Left ventricle myocardium inferior (tissue), 1 donor: ENCODE measurements around the gene MACROD2. TPM values are rescaled to one million over a fixed set of nuclear protein-coding genes. Genes with fewer than 3 reads are reported as not detected.

Experiments used
- DNase-seq: peaks from one replicate; pipeline ENCODE4 v3.0.0-alpha.2; 2020
- H3K27ac ChIP-seq: fragments of 200-600 bp; replicated peaks from 2 replicates; pipeline ENCODE4 v1.8.0; 2021
- H3K27me3 ChIP-seq: fragments of 200-600 bp; 2 replicates; pipeline ENCODE4 v1.8.0; 2021; ENCODE audit warnings: low read depth
- H3K36me3 ChIP-seq: fragments of 200-600 bp; 2 replicates; pipeline ENCODE4 v1.8.0; 2021
- H3K4me1 ChIP-seq: fragments of 200-600 bp; 2 replicates; pipeline ENCODE4 v1.8.0; 2021
- H3K4me3 ChIP-seq: fragments of 200-600 bp; 2 replicates; pipeline ENCODE4 v1.8.0; 2021; ENCODE audit warnings: mild to moderate bottlenecking, moderate library complexity
- H3K9me3 ChIP-seq: fragments of 200-600 bp; replicated peaks from 2 replicates; pipeline ENCODE4 v1.8.0; 2021
- CTCF ChIP-seq: fragments of 200-600 bp; IDR thresholded peaks from 2 replicates; pipeline ENCODE4 v1.8.0; 2021; ENCODE audit warnings: antibody characterized with exemption, mild to moderate bottlenecking, borderline replicate concordance
- intact Hi-C: fragments of 100-400 bp; cut with micrococcal nuclease; formaldehyde crosslinking; loops from one replicate; pipeline ENCODE4 v1.11.0; 2022
- total RNA-seq: library from RNA; stranded (reverse); fragmentation: NEBNext Ultra II Directional; extraction: Animal tissue kit (Norgen Biotek cat#: 25700); gene quantifications from one replicate; pipeline ENCODE4 v1.2.1, GENCODE V29; 2021
- donor health status: DM: no; HTN: yes; CAD: no; lungs with severe emphysema.

Gene MACROD2
- total RNA-seq, 1 donor from 2014 or later = 3.6 TPM

GRCh38 chr20:16027686-16028085 is 2032.4 kb downstream of the MACROD2 start:
- H3K36me3 ChIP-seq = no peaks in the 10 kb centered on the region
- H3K9me3 ChIP-seq = no peaks in the 10 kb centered on the region
- H3K27ac ChIP-seq = no peak overlapping the region
- no peak for DNase-seq
- intact Hi-C loops = no loop called here
- peaks cover 14% of the 10 kb centered on the region for H3K27me3 ChIP-seq
- no peak overlapping the region for H3K4me3 ChIP-seq
- no peaks in the 10 kb centered on the region for H3K4me1 ChIP-seq
- TF ChIP-seq CTCF = no peak

- H3K4me3 ChIP-seq = no peak overlapping the region
- no peak overlapping the region for H3K27ac ChIP-seq
- no peaks in the 10 kb centered on the region for H3K36me3 ChIP-seq
- no peak for TF ChIP-seq CTCF
- no peaks in the 10 kb centered on the region for H3K9me3 ChIP-seq
- H3K27me3 ChIP-seq = peaks cover 9% of the 10 kb centered on the region
- H3K4me1 ChIP-seq = no peaks in the 10 kb centered on the region
- no peak for DNase-seq
- intact Hi-C loops = no loop called here
Observed at GRCh38 chr20:16028923-16029322, 2033.6 kb downstream of the MACROD2 start.

- H3K36me3 ChIP-seq = no peaks in the 10 kb centered on the region
- no peak overlapping the region for H3K4me3 ChIP-seq
- DNase-seq = no peak
- H3K27me3 ChIP-seq = peaks cover 9% of the 10 kb centered on the region
- no peaks in the 10 kb centered on the region for H3K9me3 ChIP-seq
- no peak for TF ChIP-seq CTCF
- intact Hi-C loops = no loop called here
- H3K4me1 ChIP-seq = no peaks in the 10 kb centered on the region
- H3K27ac ChIP-seq = no peak overlapping the region
Observed at GRCh38 chr20:16030253-16030652, 2034.9 kb downstream of the MACROD2 start.

GRCh38 chr20:16035576-16035975 is 2040.3 kb downstream of the MACROD2 start:
- intact Hi-C loops = no loop called here
- no peak for TF ChIP-seq CTCF
- Histone ChIP-seq H3K27ac (no peak overlapping the region), H3K9me3 (no peaks in the 10 kb centered on the region), H3K4me1 (no peaks in the 10 kb centered on the region), H3K27me3 (no peaks in the 10 kb centered on the region), H3K4me3 (no peak overlapping the region), H3K36me3 (no peaks in the 10 kb centered on the region)
- DNase-seq = no peak

GRCh38 chr20:16036331-16036730 is 2041.0 kb downstream of the MACROD2 start:
- intact Hi-C loops = no loop called here
- H3K27ac ChIP-seq = no peak overlapping the region
- no peaks in the 10 kb centered on the region for H3K9me3 ChIP-seq
- no peaks in the 10 kb centered on the region for H3K4me1 ChIP-seq
- no peaks in the 10 kb centered on the region for H3K27me3 ChIP-seq
- no peak for TF ChIP-seq CTCF
- no peak for DNase-seq
- H3K36me3 ChIP-seq = no peaks in the 10 kb centered on the region
- H3K4me3 ChIP-seq = no peak overlapping the region

- no peak for TF ChIP-seq CTCF
- Histone ChIP-seq H3K9me3 (no peaks in the 10 kb centered on the region), H3K36me3 (no peaks in the 10 kb centered on the region), H3K4me3 (no peak overlapping the region), H3K27me3 (no peaks in the 10 kb centered on the region), H3K27ac (no peak overlapping the region), H3K4me1 (no peaks in the 10 kb centered on the region)
- intact Hi-C loops = no loop called here
- no peak for DNase-seq
Observed at GRCh38 chr20:16040742-16041141, 2045.4 kb downstream of the MACROD2 start.
